Adrenal gland (tissue), 5 donors: ENCODE measurements around the gene CFAP97.
"Not testable (repeated sequence)": the region's sequence is repeated elsewhere in the genome, so short reads cannot be mapped to it uniquely, and the experiment has no call there.

Experiments used
- POLR2A ChIP-seq, 2 donors: fragments of 450-650 bp; IDR thresholded peaks; one replicate each; pipeline ENCODE4 v1.6.1; 2017; ENCODE audit warnings: antibody characterized with exemption in 2 of 2, mild to moderate bottlenecking in 2 of 2, moderate library complexity in 1 of 2
- TF ChIP-seq, protein P1 (sequence below), 6 experiments: fragments of 450-650 bp in 4 of 6; fragments of 200-600 bp in 2 of 6; sonication (generic) in 1 of 6; IDR thresholded peaks; 1 replicate in 5 of 6; 2 replicates in 1 of 6; pipeline versions ENCODE4 v1.5.1 to v1.8.0; 2016 to 2021; ENCODE audit warnings: antibody characterized with exemption in 6 of 6, mild to moderate bottlenecking in 2 of 6, moderate library complexity in 1 of 6
- donor health status: DM: no; HTN: no; CAD: no.

GRCh38 chr4:185240486-185240885 is 36.7 kb upstream of the CFAP97 start:
- TF ChIP-seq, protein P1, sequence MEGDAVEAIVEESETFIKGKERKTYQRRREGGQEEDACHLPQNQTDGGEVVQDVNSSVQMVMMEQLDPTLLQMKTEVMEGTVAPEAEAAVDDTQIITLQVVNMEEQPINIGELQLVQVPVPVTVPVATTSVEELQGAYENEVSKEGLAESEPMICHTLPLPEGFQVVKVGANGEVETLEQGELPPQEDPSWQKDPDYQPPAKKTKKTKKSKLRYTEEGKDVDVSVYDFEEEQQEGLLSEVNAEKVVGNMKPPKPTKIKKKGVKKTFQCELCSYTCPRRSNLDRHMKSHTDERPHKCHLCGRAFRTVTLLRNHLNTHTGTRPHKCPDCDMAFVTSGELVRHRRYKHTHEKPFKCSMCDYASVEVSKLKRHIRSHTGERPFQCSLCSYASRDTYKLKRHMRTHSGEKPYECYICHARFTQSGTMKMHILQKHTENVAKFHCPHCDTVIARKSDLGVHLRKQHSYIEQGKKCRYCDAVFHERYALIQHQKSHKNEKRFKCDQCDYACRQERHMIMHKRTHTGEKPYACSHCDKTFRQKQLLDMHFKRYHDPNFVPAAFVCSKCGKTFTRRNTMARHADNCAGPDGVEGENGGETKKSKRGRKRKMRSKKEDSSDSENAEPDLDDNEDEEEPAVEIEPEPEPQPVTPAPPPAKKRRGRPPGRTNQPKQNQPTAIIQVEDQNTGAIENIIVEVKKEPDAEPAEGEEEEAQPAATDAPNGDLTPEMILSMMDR (IDR thresholded peaks at IDR 0.05), result not testable (repeated sequence)
- not testable (repeated sequence) for TF ChIP-seq POLR2A (IDR thresholded peaks at IDR 0.05)
